Esophagus (tissue), 2 donors: ENCODE results near the gene ADPRM. TPM values are rescaled to one million over a fixed set of nuclear protein-coding genes. Genes with fewer than 3 reads are reported as not detected.

Experiments used
- H3K27ac ChIP-seq, 2 donors: one replicate each; pipeline ENCODE4 v1.5.1; 2013; ENCODE audit warnings: low read depth in 2 of 2, mild to moderate bottlenecking in 2 of 2, inconsistent platforms in 1 of 2, low read length in 1 of 2, moderate library complexity in 1 of 2
- H3K27me3 ChIP-seq, 2 donors: one replicate each; pipeline ENCODE4 v1.6.1; 2013; ENCODE audit warnings: low read length in 2 of 2, control low read depth in 1 of 2, mild to moderate bottlenecking in 1 of 2; ENCODE audit not compliant: insufficient read depth in 2 of 2, control insufficient read depth in 1 of 2
- H3K36me3 ChIP-seq, 2 donors: one replicate each; pipeline ENCODE4 v1.6.1; 2013; ENCODE audit warnings: low read length in 1 of 2; ENCODE audit not compliant: control insufficient read depth in 2 of 2, insufficient read depth in 2 of 2
- H3K4me1 ChIP-seq, 2 donors: one replicate each; pipeline ENCODE4 v1.6.1; 2013; ENCODE audit warnings: low read length in 1 of 2; ENCODE audit not compliant: control insufficient read depth in 2 of 2, insufficient read depth in 2 of 2
- H3K4me3 ChIP-seq, 2 donors: one replicate each; pipeline ENCODE4 v1.5.1; 2013; ENCODE audit warnings: low read length in 2 of 2, mild to moderate bottlenecking in 2 of 2, low read depth in 1 of 2, moderate library complexity in 1 of 2
- H3K9me3 ChIP-seq, 2 donors: one replicate each; pipeline ENCODE4 v1.6.1; 2013; ENCODE audit warnings: mild to moderate bottlenecking in 2 of 2, low read depth in 1 of 2, low read length in 1 of 2, moderate library complexity in 1 of 2; ENCODE audit not compliant: control insufficient read depth in 2 of 2, insufficient read depth in 1 of 2
- WGBS, 2 donors: extraction: QIAGEN DNeasy Blood & Tissue Kit; methylation state at CpG; one replicate each; pipeline ENCODE4 v1.1.7; 2013; 5-methylcytosine and 5-hydroxymethylcytosine counted together
- polyA plus RNA-seq, 2 donors: library from polyadenylated mRNA; stranded (reverse); fragments of 200-250 nt; gene quantifications; one replicate each; pipeline ENCODE4 v1.2.3, GENCODE V29; 2013
- donor health status: healthy with polysubstance abuse.
- donor health status: Bipolar disorder and iron deficiency.

Gene ADPRM
- polyA plus RNA-seq, 2 donors, result 3.5 to 6.5 TPM

- Histone ChIP-seq H3K4me1 (no peaks in the 10 kb centered on the region), H3K4me3 (no peak overlapping the region), H3K27me3 (no peaks in the 10 kb centered on the region), H3K9me3 (no peaks in the 10 kb centered on the region), H3K36me3 (no peaks in the 10 kb centered on the region), H3K27ac (no peak overlapping the region)
- 48 to 60% methylated on average over 7 of the region's 7 CpGs for WGBS, 2 donors
Observed at GRCh38 chr17:10744501-10745000, 47.2 kb downstream of the ADPRM start.

- Histone ChIP-seq H3K4me3 (no peak overlapping the region), H3K9me3 (no peaks in the 10 kb centered on the region), H3K36me3 (no peaks in the 10 kb centered on the region), H3K27ac (no peak overlapping the region), H3K27me3 (no peaks in the 10 kb centered on the region), H3K4me1 (no peaks in the 10 kb centered on the region)
- WGBS, 2 donors, result 39 to 45% methylated on average over 6 of the region's 6 CpGs
Observed at GRCh38 chr17:10745231-10745630, 47.8 kb downstream of the ADPRM start.

- Histone ChIP-seq H3K4me1 (no peaks in the 10 kb centered on the region), H3K27ac (no peak overlapping the region), H3K27me3 (no peaks in the 10 kb centered on the region), H3K36me3 (no peaks in the 10 kb centered on the region), H3K4me3 (no peak overlapping the region), H3K9me3 (no peaks in the 10 kb centered on the region)
- WGBS, 2 donors, result 51 to 52% methylated on average over 9 of the region's 9 CpGs
Observed at GRCh38 chr17:10748531-10749181, 51.3 kb downstream of the ADPRM start.

- Histone ChIP-seq H3K4me1 (no peaks in the 10 kb centered on the region), H3K4me3 (no peak overlapping the region), H3K9me3 (no peaks in the 10 kb centered on the region), H3K27ac (no peak overlapping the region), H3K27me3 (no peaks in the 10 kb centered on the region), H3K36me3 (no peaks in the 10 kb centered on the region)
- 90% methylated on average over 4 of the region's 4 CpGs for WGBS, 2 donors
Observed at GRCh38 chr17:10750210-10750609, 52.8 kb downstream of the ADPRM start.

- no peaks in the 10 kb centered on the region for H3K36me3 ChIP-seq
- H3K27me3 ChIP-seq, result no peaks in the 10 kb centered on the region
- no peak overlapping the region for H3K27ac ChIP-seq
- WGBS, 2 donors, result 78 to 93% methylated on average over 3 of the region's 3 CpGs
- no peaks in the 10 kb centered on the region for H3K4me1 ChIP-seq
- H3K4me3 ChIP-seq, result no peak overlapping the region
- no peaks in the 10 kb centered on the region for H3K9me3 ChIP-seq
Observed at GRCh38 chr17:10751563-10751962, 54.2 kb downstream of the ADPRM start.

GRCh38 chr17:10752696-10753095, 55.3 kb downstream of the ADPRM start:
- 75 to 79% methylated on average over 10 of the region's 10 CpGs for WGBS, 2 donors
- no peaks in the 10 kb centered on the region for H3K4me1 ChIP-seq

GRCh38 chr17:10754109-10754508, 56.7 kb downstream of the ADPRM start:
- no peaks in the 10 kb centered on the region for H3K36me3 ChIP-seq
- H3K27me3 ChIP-seq, result no peaks in the 10 kb centered on the region
- no peak overlapping the region for H3K4me3 ChIP-seq
- H3K9me3 ChIP-seq, result no peaks in the 10 kb centered on the region
- no peak overlapping the region for H3K27ac ChIP-seq
- H3K4me1 ChIP-seq, result no peaks in the 10 kb centered on the region
- WGBS, 2 donors, result 32 to 50% methylated on average over 2 of the region's 2 CpGs

More at GRCh38 chr17:10752696-10753095, 55.3 kb downstream of the ADPRM start:
- H3K27me3 ChIP-seq, result no peaks in the 10 kb centered on the region
- no peaks in the 10 kb centered on the region for H3K9me3 ChIP-seq
- no peak overlapping the region for H3K27ac ChIP-seq
- no peaks in the 10 kb centered on the region for H3K36me3 ChIP-seq
- no peak overlapping the region for H3K4me3 ChIP-seq

GRCh38 chr17:10754861-10755591, 57.6 kb downstream of the ADPRM start:
- H3K36me3 ChIP-seq, result no peaks in the 10 kb centered on the region
- no peaks in the 10 kb centered on the region for H3K4me1 ChIP-seq

GRCh38 chr17:10755592-10756127, 58.3 kb downstream of the ADPRM start:
- Histone ChIP-seq H3K9me3 (no peaks in the 10 kb centered on the region), H3K27me3 (no peaks in the 10 kb centered on the region), H3K27ac (no peak overlapping the region), H3K4me3 (no peak overlapping the region), H3K36me3 (no peaks in the 10 kb centered on the region), H3K4me1 (no peaks in the 10 kb centered on the region)
- WGBS, 2 donors, result 85 to 95% methylated on average over 3 of the region's 3 CpGs

More at GRCh38 chr17:10754861-10755591, 57.6 kb downstream of the ADPRM start:
- H3K9me3 ChIP-seq, result no peaks in the 10 kb centered on the region
- no peak overlapping the region for H3K27ac ChIP-seq
- 52 to 53% methylated on average over 14 of the region's 14 CpGs for WGBS, 2 donors
- H3K27me3 ChIP-seq, result no peaks in the 10 kb centered on the region
- no peak overlapping the region for H3K4me3 ChIP-seq
